Left ventricle myocardium inferior (tissue), 1 donor: ENCODE measurements around the gene RNU6-9. TPM values are rescaled to one million over a fixed set of nuclear protein-coding genes. Genes with fewer than 3 reads are reported as not detected.

Source experiments
- DNase-seq: peaks from one replicate; pipeline ENCODE4 v3.0.0-alpha.2; 2020
- H3K27ac ChIP-seq: fragments of 200-600 bp; replicated peaks from 2 replicates; pipeline ENCODE4 v1.8.0; 2021
- H3K27me3 ChIP-seq: fragments of 200-600 bp; 2 replicates; pipeline ENCODE4 v1.8.0; 2021; ENCODE audit warnings: low read depth
- H3K36me3 ChIP-seq: fragments of 200-600 bp; 2 replicates; pipeline ENCODE4 v1.8.0; 2021
- H3K4me1 ChIP-seq: fragments of 200-600 bp; 2 replicates; pipeline ENCODE4 v1.8.0; 2021
- H3K4me3 ChIP-seq: fragments of 200-600 bp; 2 replicates; pipeline ENCODE4 v1.8.0; 2021; ENCODE audit warnings: mild to moderate bottlenecking, moderate library complexity
- H3K9me3 ChIP-seq: fragments of 200-600 bp; replicated peaks from 2 replicates; pipeline ENCODE4 v1.8.0; 2021
- intact Hi-C: fragments of 100-400 bp; cut with micrococcal nuclease; formaldehyde crosslinking; loops from one replicate; pipeline ENCODE4 v1.11.0; 2022
- total RNA-seq: library from RNA; stranded (reverse); fragmentation: NEBNext Ultra II Directional; extraction: Animal tissue kit (Norgen Biotek cat#: 25700); gene quantifications from one replicate; pipeline ENCODE4 v1.2.1, GENCODE V29; 2021
- TF ChIP-seq, protein P1 (sequence below): fragments of 200-600 bp; IDR thresholded peaks from 2 replicates; pipeline ENCODE4 v1.8.0; 2021; ENCODE audit warnings: antibody characterized with exemption, mild to moderate bottlenecking, borderline replicate concordance
- donor health status: DM: no; HTN: yes; CAD: no; lungs with severe emphysema.

Gene RNU6-9
- total RNA-seq, 1 donor from 2014 or later = not detected

DNA sequence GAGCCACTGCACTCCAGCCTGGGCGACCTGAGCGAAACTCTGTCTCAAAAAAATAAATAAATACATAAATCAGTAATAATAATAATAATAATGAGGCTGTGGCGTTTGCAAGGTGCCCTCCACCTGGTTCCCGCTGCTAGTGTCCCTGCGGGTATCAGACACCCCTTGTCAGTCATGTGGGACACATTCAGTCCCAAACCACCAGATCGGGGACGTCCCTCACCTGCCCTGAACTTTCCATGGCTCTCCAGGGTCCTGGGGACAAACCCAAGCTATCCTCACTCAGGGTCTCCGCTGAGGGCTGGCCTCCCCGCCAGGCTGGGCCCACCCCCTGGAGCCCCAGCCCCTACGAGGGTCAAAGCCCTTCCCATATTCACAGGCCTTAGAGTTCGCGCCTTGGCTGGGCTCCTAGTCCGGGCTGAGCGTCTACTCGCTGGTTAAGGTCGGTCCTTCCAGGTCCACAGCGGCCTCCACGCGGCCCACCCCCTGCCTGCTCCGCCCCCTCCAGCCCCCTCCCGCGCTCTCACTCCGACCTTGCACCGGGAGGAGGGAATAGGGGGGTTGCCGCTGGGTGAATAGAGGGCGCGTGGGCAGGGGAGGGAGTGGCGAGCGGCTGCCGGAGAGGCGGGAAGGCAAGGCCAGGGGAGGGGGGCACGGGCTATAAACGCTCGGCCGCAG is 23.5 kb downstream of the RNU6-9 start:
- TF ChIP-seq, protein P1, sequence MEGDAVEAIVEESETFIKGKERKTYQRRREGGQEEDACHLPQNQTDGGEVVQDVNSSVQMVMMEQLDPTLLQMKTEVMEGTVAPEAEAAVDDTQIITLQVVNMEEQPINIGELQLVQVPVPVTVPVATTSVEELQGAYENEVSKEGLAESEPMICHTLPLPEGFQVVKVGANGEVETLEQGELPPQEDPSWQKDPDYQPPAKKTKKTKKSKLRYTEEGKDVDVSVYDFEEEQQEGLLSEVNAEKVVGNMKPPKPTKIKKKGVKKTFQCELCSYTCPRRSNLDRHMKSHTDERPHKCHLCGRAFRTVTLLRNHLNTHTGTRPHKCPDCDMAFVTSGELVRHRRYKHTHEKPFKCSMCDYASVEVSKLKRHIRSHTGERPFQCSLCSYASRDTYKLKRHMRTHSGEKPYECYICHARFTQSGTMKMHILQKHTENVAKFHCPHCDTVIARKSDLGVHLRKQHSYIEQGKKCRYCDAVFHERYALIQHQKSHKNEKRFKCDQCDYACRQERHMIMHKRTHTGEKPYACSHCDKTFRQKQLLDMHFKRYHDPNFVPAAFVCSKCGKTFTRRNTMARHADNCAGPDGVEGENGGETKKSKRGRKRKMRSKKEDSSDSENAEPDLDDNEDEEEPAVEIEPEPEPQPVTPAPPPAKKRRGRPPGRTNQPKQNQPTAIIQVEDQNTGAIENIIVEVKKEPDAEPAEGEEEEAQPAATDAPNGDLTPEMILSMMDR = no peak
- DNase-seq = no peak
- Histone ChIP-seq H3K36me3 (no peaks in the 10 kb centered on the region), H3K9me3 (no peaks in the 10 kb centered on the region), H3K27ac (no peak overlapping the region), H3K27me3 (peaks cover 56% of the 10 kb centered on the region), H3K4me1 (peaks cover 56% of the 10 kb centered on the region), H3K4me3 (peak overlapping the region; percentile 53)
- intact Hi-C loops = no loop called here

DNA sequence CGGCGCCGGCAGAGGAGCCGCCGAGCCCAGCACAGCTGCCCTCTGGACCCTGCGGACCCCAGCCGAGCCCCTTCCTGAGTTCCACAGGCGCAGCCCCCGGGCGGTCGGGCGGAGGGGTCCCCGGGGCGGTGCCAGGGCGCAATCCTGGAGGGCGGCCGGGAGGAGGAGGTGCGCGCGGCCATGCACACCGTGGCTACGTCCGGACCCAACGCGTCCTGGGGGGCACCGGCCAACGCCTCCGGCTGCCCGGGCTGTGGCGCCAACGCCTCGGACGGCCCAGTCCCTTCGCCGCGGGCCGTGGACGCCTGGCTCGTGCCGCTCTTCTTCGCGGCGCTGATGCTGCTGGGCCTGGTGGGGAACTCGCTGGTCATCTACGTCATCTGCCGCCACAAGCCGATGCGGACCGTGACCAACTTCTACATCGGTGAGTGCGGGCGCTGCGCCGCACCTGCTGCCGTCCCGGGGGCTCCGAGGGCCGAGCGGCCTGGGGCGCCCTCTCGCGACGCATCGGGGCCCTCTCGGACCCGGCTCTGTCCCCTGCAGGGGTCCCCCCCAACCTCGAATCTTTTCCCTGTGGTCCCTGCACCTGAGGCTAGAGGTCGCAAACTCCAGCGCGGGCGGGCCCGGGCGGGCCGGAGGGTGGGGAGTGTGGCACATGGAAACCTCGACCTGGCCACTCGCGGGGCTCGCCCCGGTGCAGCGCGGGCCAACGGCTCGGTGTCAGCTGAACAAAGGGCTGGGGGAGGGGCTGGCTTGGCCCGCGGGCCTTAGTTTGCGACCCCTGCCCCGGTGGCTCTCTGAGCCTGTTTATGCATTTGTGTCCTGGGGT is 24.3 kb downstream of the RNU6-9 start, which contains the start of gene KISS1R:
TSS of gene KISS1R (plus strand) at position 11 of the 829 bp plus-strand sequence. CDS start at position 181, 170 bp downstream.
- no peak for DNase-seq
- H3K36me3 ChIP-seq = no peaks in the 10 kb centered on the region
- no peaks in the 10 kb centered on the region for H3K9me3 ChIP-seq
- intact Hi-C loops = no loop called here
- peaks cover 56% of the 10 kb centered on the region for H3K27me3 ChIP-seq
- peak within 1 kb of the TSS; percentile 53 for H3K4me3 ChIP-seq
- peaks cover 56% of the 10 kb centered on the region for H3K4me1 ChIP-seq
- TF ChIP-seq, protein P1 = peak; percentile 57
- no peak within 1 kb of the TSS for H3K27ac ChIP-seq

DNA sequence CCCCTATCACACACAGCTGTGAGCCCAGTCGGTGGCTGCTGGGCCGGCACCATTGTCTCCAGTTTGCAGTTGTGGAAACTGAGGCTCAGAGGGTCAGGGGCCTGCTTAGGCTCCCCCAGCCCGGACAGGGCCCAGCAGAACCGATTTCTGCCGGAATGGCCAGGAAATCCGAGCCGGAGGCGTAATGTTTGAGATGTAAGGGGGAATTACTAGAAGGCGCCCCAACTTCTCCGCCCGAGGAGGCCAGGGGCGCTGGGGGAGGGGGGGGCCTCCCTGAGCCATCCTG is 24.8 kb downstream of the RNU6-9 start:
- H3K4me1 ChIP-seq = peaks cover 56% of the 10 kb centered on the region
- TF ChIP-seq, protein P1 = no peak
- H3K9me3 ChIP-seq = no peaks in the 10 kb centered on the region
- peaks cover 56% of the 10 kb centered on the region for H3K27me3 ChIP-seq
- peak overlapping the region; percentile 53 for H3K4me3 ChIP-seq
- H3K36me3 ChIP-seq = no peaks in the 10 kb centered on the region
- H3K27ac ChIP-seq = no peak overlapping the region
- intact Hi-C loops = no loop called here
- no peak for DNase-seq

DNA sequence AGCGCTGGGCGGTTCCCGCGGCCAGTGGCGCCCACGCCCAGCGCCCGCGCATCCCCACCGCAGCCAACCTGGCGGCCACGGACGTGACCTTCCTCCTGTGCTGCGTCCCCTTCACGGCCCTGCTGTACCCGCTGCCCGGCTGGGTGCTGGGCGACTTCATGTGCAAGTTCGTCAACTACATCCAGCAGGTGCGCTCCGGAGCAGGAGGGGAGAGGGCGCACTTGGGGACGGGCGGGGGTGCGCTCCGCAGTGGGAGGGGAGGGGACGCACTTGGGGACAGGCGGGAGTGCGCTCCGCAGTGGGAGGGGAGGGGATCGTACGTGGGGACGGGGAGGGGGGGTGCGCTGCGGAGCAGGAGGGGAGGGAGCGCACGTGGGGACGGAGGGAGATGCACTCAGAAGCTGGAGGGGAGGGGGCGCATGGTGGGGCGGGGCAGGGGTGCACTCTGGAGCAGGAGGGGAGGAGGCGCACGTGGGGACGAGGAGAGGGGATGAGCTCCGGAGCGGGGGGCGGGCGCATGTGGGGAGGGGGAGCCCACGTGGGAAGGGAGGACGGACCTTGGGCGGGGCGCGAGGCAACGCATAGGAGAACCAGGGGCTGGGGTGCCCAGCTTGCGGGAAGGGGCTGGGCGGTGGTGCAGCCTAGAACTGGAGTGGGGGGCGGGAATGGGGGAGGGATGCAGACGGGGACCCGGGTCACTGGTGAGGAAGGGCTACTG is 25.4 kb downstream of the RNU6-9 start:
- Histone ChIP-seq H3K27me3 (peaks cover 56% of the 10 kb centered on the region), H3K9me3 (no peaks in the 10 kb centered on the region), H3K27ac (no peak overlapping the region), H3K4me1 (peaks cover 54% of the 10 kb centered on the region), H3K4me3 (peak overlapping the region; percentile 53), H3K36me3 (no peaks in the 10 kb centered on the region)
- intact Hi-C loops = no loop called here
- DNase-seq = no peak
- TF ChIP-seq, protein P1 = no peak

DNA sequence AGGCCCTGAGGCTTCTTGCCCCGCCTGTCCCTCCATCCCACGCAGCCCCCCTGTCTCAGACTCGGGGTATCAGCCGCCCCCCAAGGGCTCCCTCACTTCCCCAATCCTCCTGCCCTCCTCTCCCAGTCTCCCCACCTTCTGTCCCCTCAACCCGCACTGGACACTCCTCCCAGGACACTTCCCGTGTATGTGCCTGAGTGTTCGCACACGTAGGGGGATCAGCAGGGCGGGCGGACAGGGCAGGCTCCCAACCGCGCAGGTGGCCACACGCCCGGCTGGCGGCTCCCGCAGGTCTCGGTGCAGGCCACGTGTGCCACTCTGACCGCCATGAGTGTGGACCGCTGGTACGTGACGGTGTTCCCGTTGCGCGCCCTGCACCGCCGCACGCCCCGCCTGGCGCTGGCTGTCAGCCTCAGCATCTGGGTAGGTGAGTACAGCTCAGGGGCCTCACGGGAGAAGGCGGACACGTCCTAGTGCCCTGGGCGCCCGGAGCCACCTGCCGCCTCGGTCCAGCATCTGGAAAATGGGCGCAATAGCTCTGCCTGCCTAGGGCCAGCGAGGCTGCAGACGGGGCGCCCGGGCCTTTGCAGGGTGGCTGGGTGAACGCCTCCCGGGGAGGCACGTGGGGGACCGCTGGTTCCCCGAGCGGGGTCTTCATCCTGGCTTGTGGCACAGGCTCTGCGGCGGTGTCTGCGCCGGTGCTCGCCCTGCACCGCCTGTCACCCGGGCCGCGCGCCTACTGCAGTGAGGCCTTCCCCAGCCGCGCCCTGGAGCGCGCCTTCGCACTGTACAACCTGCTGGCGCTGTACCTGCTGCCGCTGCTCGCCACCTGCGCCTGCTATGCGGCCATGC is 26.1 kb downstream of the RNU6-9 start:
- Histone ChIP-seq H3K9me3 (no peaks in the 10 kb centered on the region), H3K4me3 (peak overlapping the region; percentile 43), H3K27ac (no peak overlapping the region), H3K27me3 (peaks cover 56% of the 10 kb centered on the region), H3K4me1 (peaks cover 53% of the 10 kb centered on the region), H3K36me3 (no peaks in the 10 kb centered on the region)
- intact Hi-C loops = loop anchor here (10.0 kb wide), 1 partner anchor 155 kb away; no protein-coding TSS in a partner anchor
- DNase-seq = no peak
- TF ChIP-seq, protein P1 = no peak
